Panc1 (cell line): ENCODE measurements around the gene ZMAT1. TPM values are rescaled to one million over a fixed set of nuclear protein-coding genes. Genes with fewer than 3 reads are reported as not detected.
A peak's percentile ranks its signal among the peaks of the same experiment; 100 is the strongest.

Source experiments
- ATAC-seq: fragments of 200-7000 bp; cut with Tn5 transposase; 2 replicates; pipeline ENCODE4 v1.9.1; 2020; ENCODE audit warnings: mild to moderate bottlenecking, moderate library complexity
- BruUV-seq: library from RNA; stranded (reverse); fragments of 400-500 nt; replicated peaks from 2 replicates; lab custom pipeline; 2021; lab: Mats Ljungman, UMichigan
- CTCF ChIA-PET: fragments of 300-600 bp; sonication (Branson Sonifier 250); formaldehyde crosslinking; loops from one replicate; lab custom pipeline; 2022; ENCODE audit warnings: antibody characterized with exemption; lab: Charles Lee
- POLR2A ChIA-PET: fragments of 300-600 bp; sonication (Branson Sonifier 250); formaldehyde crosslinking; loops from one replicate; lab custom pipeline; 2022; ENCODE audit warnings: antibody characterized with exemption; lab: Charles Lee
- DNase-seq: peaks from one replicate; pipeline ENCODE4 v3.0.0-alpha.2; 2010; ENCODE audit warnings: low read depth, low spot score
- H3K27ac ChIP-seq: 2 replicates; pipeline ENCODE4 v1.5.1; 2011; ENCODE audit warnings: mild to moderate bottlenecking, low read length, inconsistent platforms
- H3K27me3 ChIP-seq: fragments of 200-500 bp; sonication (Bioruptor generic); 2 replicates; pipeline ENCODE4 v1.6.0; 2014; ENCODE audit warnings: low read length, inconsistent platforms; ENCODE audit not compliant: control insufficient read depth, insufficient read depth
- H3K36me3 ChIP-seq: fragments of 200-500 bp; sonication (Bioruptor generic); 2 replicates; pipeline ENCODE4 v1.5.1; 2014; ENCODE audit warnings: inconsistent platforms, mild to moderate bottlenecking, low read length, moderate library complexity; ENCODE audit not compliant: control insufficient read depth, insufficient read depth
- H3K4me1 ChIP-seq: 2 replicates; pipeline ENCODE4 v1.5.1; 2011; ENCODE audit warnings: inconsistent platforms, mild to moderate bottlenecking, low read length, moderate library complexity; ENCODE audit not compliant: control insufficient read depth, insufficient read depth
- H3K4me3 ChIP-seq, 2 experiments: 2 replicates each; pipeline ENCODE4 v1.5.1; 2011 to 2012; ENCODE audit warnings: low read depth in 2 of 2, low read length in 2 of 2, mild to moderate bottlenecking in 2 of 2, inconsistent platforms in 1 of 2, moderate library complexity in 1 of 2
- H3K9me3 ChIP-seq: fragments of 200-500 bp; sonication (Bioruptor generic); 2 replicates; pipeline ENCODE4 v1.5.1; 2014; ENCODE audit warnings: low read depth, mild to moderate bottlenecking, inconsistent platforms, low read length, moderate library complexity; ENCODE audit not compliant: control insufficient read depth, insufficient read depth
- CTCF ChIP-seq: fragments of 450-650 bp; IDR thresholded peaks from 2 replicates; pipeline ENCODE4 v1.5.1; 2017; ENCODE audit warnings: mild to moderate bottlenecking
- POLR2AphosphoS5 ChIP-seq: IDR thresholded peaks from 2 replicates; pipeline ENCODE4 v1.6.1; 2012; ENCODE audit warnings: mild to moderate bottlenecking, low read depth, low read length, moderate library complexity
- REST ChIP-seq, 2 experiments: IDR thresholded peaks; 2 replicates each; pipeline ENCODE4 v1.6.1; 2011 to 2012; ENCODE audit warnings: low read depth in 2 of 2, control low read depth in 1 of 2, low read length in 1 of 2, mild to moderate bottlenecking in 1 of 2, moderate library complexity in 1 of 2; ENCODE audit not compliant: insufficient read depth in 1 of 2
- SIN3A ChIP-seq: IDR thresholded peaks from 2 replicates; pipeline ENCODE4 v1.6.1; 2012; ENCODE audit warnings: low read depth, mild to moderate bottlenecking, low read length, moderate library complexity, borderline replicate concordance; ENCODE audit not compliant: insufficient read depth
- TCF7L2 ChIP-seq: IDR thresholded peaks from 2 replicates; pipeline ENCODE4 v1.6.1; 2011; ENCODE audit warnings: mild to moderate bottlenecking, low read depth, low read length, inconsistent platforms
- in situ Hi-C: cut with HindIII; loops from 2 replicates; pipeline ENCODE4 v1.10.0; 2016; ENCODE audit warnings: low sequenced_read_pairs, low pct_unique_long_range_greater_than_20kb
- intact Hi-C: fragments of 100-400 bp; cut with micrococcal nuclease; formaldehyde crosslinking; loops from one replicate; pipeline ENCODE4 v1.10.0; 2022; ENCODE audit not compliant: unreplicated experiment
- total RNA-seq: library from RNA; stranded (reverse); gene quantifications from one replicate; pipeline ENCODE4 v1.2.1, GENCODE V29; 2021; ENCODE audit not compliant: unreplicated experiment

ZMAT1 gene
- total RNA-seq, 1 experiment from 2014 or later, result 5.7 TPM

- Histone ChIP-seq H3K9me3 (no peaks in the 10 kb centered on the region), H3K36me3 (no peaks in the 10 kb centered on the region), H3K4me1 (peaks cover 3% of the 10 kb centered on the region; the same call in 1 of the 2 replicates), H3K27ac (peak overlapping the region; percentile 90), H3K4me3 (peak overlapping the region; percentile 61 to 76), H3K27me3 (no peaks in the 10 kb centered on the region)
- in situ Hi-C loops, result no loop called here
- no peak for TF ChIP-seq TCF7L2
- TF ChIP-seq CTCF, result no peak
- no peak for TF ChIP-seq POLR2AphosphoS5
- no peak for TF ChIP-seq REST (IDR thresholded peaks at IDR 0.05; ENCODE audit: insufficient read depth in 1 of 2, low read depth in 2 of 2, low read length in 1 of 2)
- TF ChIP-seq SIN3A, result no peak
- 0 out of 2 replicates have a peak, but pooled peaks have one; percentile 3 for ATAC-seq
- ChIA-PET POLR2A (interaction anchor here (1.3 kb wide), 1 partner anchor 28 kb away, joined by 5 read pairs; no protein-coding TSS in a partner anchor), CTCF (no interaction called here)
- DNase-seq, result no peak
- intact Hi-C loops, result no loop called here
- no TSS peak for BruUV-seq
Measured at GRCh38 chrX:101931136-101931487, 715 bp downstream of the ZMAT1 start.

GRCh38 chrX:101925733-101926132, 6.1 kb downstream of the ZMAT1 start:
- in situ Hi-C loops, result no loop called here

More at GRCh38 chrX:101925733-101926132, 6.1 kb downstream of the ZMAT1 start:
- intact Hi-C loops, result loop anchor here (10.0 kb wide), 1 partner anchor 979 kb away; no protein-coding TSS in a partner anchor
- Histone ChIP-seq H3K4me1 (peaks cover under 1% of the 10 kb centered on the region; the same call in 1 of the 2 replicates), H3K27me3 (no peaks in the 10 kb centered on the region), H3K27ac (no peak overlapping the region), H3K4me3 (no peak overlapping the region), H3K36me3 (no peaks in the 10 kb centered on the region), H3K9me3 (no peaks in the 10 kb centered on the region)
- POLR2A ChIA-PET, result no interaction called here
- CTCF ChIA-PET, result no interaction called here
- no peak for TF ChIP-seq POLR2AphosphoS5
- TF ChIP-seq SIN3A, result no peak
- no peak for TF ChIP-seq REST (IDR thresholded peaks at IDR 0.05; ENCODE audit: insufficient read depth in 1 of 2, low read depth in 2 of 2, low read length in 1 of 2)
- no peak for TF ChIP-seq TCF7L2
- TF ChIP-seq CTCF, result no peak
- ATAC-seq (no peak), DNase-seq (no peak)
- BruUV-seq, result no TSS peak
